A204.1 (cell line): ENCODE results near the gene CDK17.

ENCODE experiments used
- FAIRE-seq: peaks from 2 replicates; lab custom pipeline; 2012; peaks lifted over from hg19 to GRCh38; lab: Jason Lieb, UNC

CDK17 gene

DNA sequence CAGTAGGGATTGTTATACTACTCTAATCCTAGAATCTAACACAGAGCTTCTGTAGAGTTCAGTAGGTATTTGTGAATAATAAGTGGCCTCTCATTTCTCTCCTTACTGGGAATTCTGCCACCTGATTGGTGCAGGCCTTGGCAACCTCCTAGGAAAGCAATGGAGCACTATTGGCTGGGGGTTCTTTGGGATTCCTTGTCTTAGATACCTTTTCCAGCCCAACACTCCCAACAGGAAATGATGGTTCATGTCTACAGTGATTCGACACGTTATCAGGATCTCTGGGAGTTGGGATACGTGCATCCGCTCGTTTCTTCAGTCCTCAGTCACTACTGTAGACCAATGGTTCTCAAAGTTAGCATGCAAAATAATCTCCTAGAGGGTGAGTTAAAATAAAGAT lies 138.7 kb downstream of the CDK17 start:
- no peak for FAIRE-seq

- no peak for FAIRE-seq
Measured at GRCh38 chr12:96260644-96261043, 139.6 kb downstream of the CDK17 start.

- no peak for FAIRE-seq
Measured at GRCh38 chr12:96260231-96260630, 140.0 kb downstream of the CDK17 start.

DNA sequence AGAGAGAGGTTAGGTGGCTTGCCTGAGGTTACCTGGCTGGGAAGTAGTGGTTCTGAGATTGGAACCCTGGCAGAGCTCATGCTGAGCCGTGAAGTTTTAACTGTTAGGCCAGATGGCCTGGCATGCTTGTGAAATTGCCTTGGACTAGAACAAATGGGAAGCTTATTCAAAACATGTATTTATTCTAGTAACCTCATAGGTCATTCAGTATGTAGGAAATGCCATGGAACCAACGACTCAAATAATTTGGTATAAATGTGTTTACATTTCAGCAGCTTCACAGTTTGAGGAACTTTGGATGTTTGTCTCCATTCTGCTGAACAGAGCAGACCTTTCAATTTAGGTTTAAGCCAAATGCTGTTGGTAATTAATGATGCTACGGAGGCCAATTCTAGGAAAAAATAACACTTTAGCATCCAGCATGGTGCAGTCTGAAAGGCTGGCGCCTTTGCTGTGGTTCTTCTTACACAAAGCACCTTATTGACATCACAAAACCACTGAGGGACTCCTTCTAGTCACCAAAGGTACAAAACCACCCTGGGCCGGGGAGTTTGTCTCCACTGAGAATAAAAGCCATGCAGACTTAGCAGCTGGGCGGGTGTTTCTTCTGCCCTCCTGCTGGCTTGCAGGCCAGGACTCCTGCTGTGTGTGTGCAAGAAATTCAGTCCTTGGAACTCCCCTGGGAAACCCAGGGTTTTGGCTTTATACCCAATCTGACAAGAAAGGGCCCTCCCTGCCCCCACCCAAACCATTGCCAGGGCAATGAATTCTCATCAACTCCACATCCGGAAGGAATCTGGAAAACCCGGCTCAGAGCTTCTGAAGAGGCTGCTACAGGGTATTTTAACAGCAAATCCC lies 141.9 kb downstream of the CDK17 start:
- no peak for FAIRE-seq

DNA sequence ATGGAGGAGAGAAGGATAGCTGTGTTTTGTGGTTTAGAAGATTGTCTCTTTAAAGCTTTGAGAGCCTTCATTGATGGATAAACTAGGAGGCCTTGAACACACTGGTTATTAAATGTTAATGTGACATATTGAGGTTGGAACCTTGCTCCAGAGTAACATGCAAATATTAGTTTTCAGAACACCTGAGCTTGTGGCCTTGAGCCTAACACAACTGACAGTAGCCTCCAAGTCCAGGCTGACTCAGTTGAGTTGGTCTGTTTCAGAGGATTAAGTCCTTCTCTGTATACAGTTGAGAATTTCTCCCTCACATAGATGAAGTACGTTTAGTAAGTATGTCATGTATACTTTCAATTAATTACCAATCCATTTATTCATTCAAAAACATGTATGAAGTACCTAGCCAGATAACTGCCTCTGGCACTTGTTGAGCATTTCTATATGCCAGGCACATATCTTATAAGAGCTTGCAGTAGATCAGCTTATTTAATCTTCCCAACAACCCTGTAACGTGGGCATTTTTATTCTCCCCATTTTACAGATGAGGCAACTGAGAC lies 142.6 kb downstream of the CDK17 start:
- FAIRE-seq = no peak

- no peak for FAIRE-seq
Measured at GRCh38 chr12:96256672-96257361, 143.4 kb downstream of the CDK17 start.

DNA sequence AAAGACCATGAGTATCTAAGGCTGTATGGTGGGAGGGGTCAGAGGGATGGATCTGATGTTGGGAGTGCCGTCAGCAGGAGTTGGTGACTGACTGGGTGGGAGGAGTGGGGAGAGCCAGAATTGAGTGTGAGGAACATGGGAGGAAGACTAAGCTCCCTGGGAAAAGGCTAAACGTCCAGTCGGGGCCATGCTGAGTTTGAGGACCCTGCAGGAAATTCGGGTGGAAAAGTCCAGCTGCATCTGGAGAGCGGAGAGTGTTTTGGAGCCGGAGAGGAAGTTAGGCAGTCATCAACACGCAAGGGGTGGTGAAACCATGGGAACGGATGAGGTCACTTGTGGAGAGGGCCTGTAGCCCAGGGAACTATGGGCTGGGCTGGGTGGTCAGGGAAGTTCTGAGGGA lies 145.2 kb downstream of the CDK17 start:
- no peak for FAIRE-seq

DNA sequence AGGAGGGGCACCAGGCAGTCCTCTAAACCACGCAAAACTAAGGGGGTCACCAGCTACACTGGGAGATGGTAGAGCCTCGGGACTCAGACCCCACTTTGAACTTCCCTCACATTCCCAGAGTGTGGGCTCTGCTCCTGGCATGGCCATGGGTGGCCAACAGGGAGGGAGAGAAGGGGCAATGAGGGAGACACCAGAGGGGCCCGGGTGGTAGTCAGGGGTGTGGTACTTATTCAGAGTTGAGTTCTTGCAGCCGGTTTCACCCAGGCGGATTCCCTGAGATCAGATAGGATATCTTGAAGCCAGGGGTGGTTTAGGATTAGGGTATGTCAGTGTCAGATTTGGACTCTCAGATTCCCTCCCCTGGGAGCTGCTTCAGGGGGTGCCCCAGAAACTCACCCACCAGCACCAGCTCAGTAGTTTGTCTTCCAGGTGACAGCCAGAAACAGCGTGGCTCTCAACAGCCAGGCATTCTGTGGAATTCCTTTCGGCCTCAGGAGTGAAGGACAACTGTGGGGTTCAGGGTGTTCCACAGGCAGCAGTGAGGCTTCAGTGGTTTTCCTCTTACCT lies 150.0 kb downstream of the CDK17 start:
- FAIRE-seq = no peak

DNA sequence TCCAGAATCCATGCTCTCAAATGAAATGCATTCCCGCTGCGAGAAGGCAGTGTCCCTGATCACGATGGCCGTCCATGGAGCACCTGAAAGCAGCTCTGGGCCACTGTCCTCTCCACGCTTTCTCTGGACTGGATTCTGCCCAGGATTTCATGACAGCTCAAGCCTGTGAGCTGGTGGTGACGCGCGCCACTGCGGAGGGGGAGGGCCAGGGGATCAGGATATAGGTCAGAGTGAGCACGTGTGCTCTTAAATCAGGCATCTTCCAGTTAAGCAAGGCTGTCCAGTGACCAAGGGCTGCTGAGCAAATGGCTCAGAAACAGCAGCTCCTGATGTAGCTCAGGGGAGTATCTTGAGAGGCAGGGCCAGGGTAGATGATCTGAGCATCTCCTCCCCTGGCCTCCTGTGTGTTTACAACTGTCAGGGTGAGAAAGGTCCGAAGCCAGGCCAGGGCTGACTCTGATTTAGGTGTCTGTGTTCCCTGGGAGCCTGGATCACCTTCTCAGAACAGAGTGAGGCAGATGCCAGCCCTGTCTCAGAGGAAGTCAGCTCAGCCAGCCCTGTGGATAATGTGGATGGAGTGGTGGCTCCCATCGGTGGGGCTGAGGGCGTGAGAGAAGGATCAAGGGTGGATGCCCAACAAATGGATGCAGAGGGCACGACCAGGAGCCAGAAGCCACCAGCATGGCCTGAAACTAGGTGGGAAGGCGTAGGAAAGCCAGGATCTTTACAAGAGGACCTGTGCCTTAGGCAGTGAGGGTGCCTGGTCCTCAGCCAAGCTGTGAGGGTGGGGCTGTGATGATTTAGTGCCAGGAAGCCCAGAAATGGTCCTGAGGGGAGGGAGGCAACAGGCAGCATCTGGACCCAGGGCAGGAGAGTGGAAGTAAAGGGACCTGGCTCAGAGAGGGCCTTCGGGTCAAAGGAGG lies 150.8 kb downstream of the CDK17 start:
- FAIRE-seq = no peak

DNA sequence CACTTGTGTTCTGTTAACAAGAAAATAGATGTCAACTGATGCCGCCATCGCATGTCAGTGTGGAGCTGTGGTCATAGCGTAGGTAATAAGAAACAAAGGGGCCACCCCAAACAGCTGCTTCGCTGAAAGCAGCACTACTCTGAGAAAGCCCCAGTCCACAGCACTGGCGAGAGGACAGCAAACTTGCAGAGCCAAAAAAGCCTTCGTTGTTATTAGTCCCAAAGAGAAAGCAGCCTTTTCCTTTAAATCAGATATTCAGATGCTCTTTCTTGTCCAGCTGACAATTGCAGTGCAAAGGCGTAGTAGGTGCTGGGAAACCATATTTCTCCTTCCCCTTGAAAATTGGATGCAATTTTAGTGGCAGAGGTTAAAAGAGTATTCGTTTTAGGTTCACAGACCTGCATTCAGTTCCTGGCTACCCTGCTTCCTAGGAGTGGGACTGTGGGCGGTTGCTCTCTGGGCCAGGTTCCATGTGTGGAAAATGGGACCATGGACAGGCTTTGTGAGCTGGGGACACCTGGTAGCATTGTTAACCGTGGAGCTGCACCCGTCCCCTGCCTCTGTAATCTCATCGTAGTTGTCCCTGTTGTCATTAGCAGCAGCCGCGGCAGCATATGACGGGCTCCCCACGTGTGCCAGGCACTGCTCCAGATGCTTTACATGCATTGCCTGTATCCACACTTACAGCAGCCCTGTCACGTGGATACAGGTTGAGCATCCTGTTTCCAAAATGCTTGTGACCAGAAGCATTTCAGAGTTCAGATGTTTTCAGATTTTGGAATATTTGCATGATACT lies 151.9 kb downstream of the CDK17 start:
- no peak for FAIRE-seq

DNA sequence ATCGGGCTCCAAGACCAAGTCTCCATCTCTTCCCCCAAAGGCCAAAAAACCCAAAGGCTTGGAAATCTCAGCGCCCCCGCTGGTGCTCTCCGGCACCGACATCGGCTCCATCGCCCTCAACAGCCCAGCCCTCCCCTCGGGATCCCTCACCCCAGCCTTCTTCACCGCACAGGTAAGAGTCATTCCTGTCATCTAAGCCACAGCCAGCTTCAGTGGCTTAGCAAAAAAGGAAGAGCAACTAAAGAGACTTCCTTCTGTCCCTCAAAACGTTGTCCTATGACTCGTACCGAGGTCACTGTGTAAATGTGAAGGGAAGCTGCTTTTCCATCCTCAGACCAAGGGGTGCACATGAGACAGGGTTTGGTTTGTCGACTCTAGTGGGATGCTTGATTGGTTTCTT lies 152.7 kb downstream of the CDK17 start:
- no peak for FAIRE-seq

GRCh38 chr12:96246926-96247505 lies 153.2 kb downstream of the CDK17 start:
- no peak for FAIRE-seq

- no peak for FAIRE-seq
Measured at GRCh38 chr12:96244826-96245225, 155.4 kb downstream of the CDK17 start.

GRCh38 chr12:96242597-96242996 lies 157.6 kb downstream of the CDK17 start:
- no peak for FAIRE-seq

DNA sequence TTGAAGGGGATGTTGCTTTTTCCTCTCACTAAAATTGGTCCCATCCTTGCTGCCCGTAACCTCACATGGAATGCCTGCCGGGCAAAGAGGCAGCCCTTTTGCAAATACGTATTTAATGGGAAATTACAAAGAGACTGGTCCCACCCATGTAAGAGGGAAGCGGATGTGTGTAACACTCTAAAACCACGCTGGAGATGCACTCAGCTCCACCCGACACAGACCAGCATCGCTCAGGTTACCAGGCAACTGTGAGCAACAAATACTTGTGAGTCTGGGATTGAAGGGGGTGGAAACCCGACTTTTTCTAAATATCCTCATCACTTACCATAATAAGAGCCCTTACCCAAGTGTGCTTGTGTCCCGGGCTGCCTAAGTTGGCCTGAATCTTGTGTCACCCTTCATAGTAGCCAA lies 158.4 kb downstream of the CDK17 start:
- FAIRE-seq = no peak

- no peak for FAIRE-seq
Measured at GRCh38 chr12:96241431-96241830, 158.8 kb downstream of the CDK17 start.

GRCh38 chr12:96240656-96241055 lies 159.6 kb downstream of the CDK17 start:
- FAIRE-seq = no peak

GRCh38 chr12:96239711-96240635 lies 160.3 kb downstream of the CDK17 start:
- no peak for FAIRE-seq

DNA sequence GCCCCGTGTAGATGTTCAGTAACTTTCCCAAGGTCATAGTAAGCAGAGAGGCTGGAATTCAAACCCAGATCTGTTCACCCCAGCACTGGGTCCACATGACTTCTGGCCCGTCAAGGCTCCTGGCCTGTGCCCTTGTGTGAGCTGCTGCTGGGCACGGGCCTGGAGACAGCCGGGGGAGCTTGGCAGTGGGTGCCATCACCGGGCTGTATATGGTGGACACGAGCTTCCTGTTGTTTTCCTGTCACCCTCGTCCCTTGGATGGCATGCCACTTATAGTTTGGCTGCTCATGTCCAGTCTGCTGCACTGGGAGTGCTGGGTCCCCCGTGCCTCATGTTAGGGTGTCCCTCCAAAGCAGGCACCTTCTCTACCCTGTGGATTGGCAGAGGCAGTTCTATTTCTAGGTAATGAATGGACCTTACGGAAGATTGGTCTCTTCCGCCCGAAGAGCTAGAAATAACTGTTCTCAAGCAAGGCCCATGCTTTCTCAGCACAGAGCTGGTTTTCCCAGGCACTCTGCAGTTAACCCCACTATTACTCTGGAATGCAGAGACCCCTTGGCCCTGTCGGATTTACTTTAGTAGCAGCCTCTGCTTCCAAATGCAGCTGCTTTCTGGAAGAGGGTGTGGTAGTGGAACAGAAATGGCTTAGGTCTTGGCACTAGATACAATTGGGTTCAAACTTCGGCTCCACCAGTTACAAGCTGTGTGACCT lies 161.7 kb downstream of the CDK17 start:
- FAIRE-seq = no peak
